Fibroblast of pulmonary artery (primary cell): ENCODE measurements around the gene TMEFF1.
A peak's percentile ranks its signal among the peaks of the same experiment; 100 is the strongest.

Source experiments
- DNase-seq: peaks from one replicate; pipeline ENCODE4 v3.0.0-alpha.2; 2010; ENCODE audit warnings: low read depth
- H3K4me3 ChIP-seq: replicated peaks from 2 replicates; pipeline ENCODE4 v1.5.1; 2011; ENCODE audit warnings: low read depth, mild to moderate bottlenecking, control low read depth, low read length, moderate library complexity
- TF ChIP-seq, protein P1 (sequence below): IDR thresholded peaks from 2 replicates; pipeline ENCODE4 v1.5.1; 2011; ENCODE audit warnings: mild to moderate bottlenecking, control low read depth, low read length, inconsistent platforms; ENCODE audit errors: missing control alignments

The TMEFF1 gene

DNA sequence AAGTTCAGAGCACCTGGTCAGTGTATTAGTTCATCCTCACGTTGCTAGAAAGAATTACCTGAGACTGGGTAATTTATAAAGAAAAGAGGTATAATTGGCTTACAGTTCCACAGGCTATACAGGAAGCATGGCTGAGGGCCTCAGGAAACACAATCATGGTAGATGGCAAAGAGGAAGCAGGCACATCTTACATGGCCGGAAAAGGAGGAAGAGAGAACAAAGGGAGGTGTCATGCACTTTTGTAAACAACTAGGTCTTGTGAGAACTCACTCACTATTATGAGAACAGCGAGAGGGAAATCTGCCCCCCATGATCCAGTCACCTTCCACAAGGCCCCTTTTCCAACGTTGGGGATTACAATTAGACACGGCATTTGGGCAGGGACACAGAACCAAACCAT lies 76.1 kb downstream of the TMEFF1 start:
- TF ChIP-seq, protein P1, sequence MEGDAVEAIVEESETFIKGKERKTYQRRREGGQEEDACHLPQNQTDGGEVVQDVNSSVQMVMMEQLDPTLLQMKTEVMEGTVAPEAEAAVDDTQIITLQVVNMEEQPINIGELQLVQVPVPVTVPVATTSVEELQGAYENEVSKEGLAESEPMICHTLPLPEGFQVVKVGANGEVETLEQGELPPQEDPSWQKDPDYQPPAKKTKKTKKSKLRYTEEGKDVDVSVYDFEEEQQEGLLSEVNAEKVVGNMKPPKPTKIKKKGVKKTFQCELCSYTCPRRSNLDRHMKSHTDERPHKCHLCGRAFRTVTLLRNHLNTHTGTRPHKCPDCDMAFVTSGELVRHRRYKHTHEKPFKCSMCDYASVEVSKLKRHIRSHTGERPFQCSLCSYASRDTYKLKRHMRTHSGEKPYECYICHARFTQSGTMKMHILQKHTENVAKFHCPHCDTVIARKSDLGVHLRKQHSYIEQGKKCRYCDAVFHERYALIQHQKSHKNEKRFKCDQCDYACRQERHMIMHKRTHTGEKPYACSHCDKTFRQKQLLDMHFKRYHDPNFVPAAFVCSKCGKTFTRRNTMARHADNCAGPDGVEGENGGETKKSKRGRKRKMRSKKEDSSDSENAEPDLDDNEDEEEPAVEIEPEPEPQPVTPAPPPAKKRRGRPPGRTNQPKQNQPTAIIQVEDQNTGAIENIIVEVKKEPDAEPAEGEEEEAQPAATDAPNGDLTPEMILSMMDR = no peak
- peak; percentile 18 for DNase-seq
- H3K4me3 ChIP-seq = no peak overlapping the region

GRCh38 chr9:100554935-100555401 lies 82.0 kb downstream of the TMEFF1 start:
- H3K4me3 ChIP-seq = no peak overlapping the region

DNA sequence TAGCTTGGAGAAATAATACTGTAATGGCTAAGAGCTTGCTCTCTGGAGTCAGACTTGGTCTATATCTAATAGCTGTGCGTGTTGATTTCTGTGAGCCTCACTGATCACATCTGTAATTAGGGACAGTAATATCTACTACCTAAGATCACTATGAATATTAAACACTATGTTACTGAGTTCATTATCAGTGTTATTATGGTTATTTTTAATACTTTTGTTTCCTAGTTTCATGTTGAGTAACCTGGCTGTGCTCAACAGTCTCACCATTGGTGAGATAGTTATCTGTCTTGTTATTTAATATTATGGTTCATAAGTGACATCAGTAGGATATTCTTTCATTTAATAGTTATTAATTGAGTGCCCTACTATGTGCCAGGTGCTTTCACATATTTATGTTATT lies 82.5 kb downstream of the TMEFF1 start:
- TF ChIP-seq, protein P1 = no peak
- H3K4me3 ChIP-seq = no peak overlapping the region
- no peak for DNase-seq

More at GRCh38 chr9:100554935-100555401, 82.0 kb downstream of the TMEFF1 start:
- peak; percentile 40 for DNase-seq
- TF ChIP-seq, protein P1 = no peak

- TF ChIP-seq, protein P1 = no peak
- no peak for DNase-seq
- H3K4me3 ChIP-seq = no peak overlapping the region
Observed at GRCh38 chr9:100557053-100557452, 84.1 kb downstream of the TMEFF1 start.

GRCh38 chr9:100561256-100561655 lies 88.3 kb downstream of the TMEFF1 start:
- DNase-seq = no peak
- TF ChIP-seq, protein P1 = no peak
- H3K4me3 ChIP-seq = no peak overlapping the region

- H3K4me3 ChIP-seq = no peak overlapping the region
- no peak for DNase-seq
- TF ChIP-seq, protein P1 = no peak
Observed at GRCh38 chr9:100567856-100568255, 94.9 kb downstream of the TMEFF1 start.

DNA sequence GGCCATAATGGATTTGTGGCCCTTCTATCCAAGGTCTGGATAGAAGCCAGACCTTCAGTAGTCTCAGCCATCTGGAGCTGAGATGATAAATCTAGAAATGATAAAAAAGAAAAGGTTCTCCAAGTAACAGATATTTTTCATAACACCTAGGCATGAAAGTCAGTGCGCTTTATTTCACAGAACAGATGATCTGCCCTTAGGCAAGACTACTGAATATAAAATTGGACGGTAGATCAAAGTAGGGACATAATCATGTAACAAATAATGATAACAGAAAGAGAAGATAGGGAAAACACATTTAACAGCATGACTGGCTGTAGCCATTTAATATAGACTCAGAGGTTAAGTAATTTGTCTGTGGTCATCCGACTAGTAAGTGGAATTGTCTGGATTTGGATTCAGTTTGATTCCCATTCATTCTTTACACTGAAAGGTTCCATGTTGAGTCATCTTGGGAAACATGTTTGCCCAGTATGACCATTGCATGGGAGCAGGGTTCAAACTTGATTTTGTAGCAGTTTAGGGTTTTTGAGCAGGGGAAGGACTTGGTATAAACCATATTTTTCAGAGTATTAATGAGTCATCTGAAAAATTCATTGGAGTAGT lies 100.8 kb downstream of the TMEFF1 start:
- no peak overlapping the region for H3K4me3 ChIP-seq
- TF ChIP-seq, protein P1 = no peak
- no peak for DNase-seq
